ENCODE data around the gene ATP6V1D.
"Not testable (repeated sequence)": the region's sequence is repeated elsewhere in the genome, so short reads cannot be mapped to it uniquely, and the experiment has no call there.

Gene ATP6V1D

DNA sequence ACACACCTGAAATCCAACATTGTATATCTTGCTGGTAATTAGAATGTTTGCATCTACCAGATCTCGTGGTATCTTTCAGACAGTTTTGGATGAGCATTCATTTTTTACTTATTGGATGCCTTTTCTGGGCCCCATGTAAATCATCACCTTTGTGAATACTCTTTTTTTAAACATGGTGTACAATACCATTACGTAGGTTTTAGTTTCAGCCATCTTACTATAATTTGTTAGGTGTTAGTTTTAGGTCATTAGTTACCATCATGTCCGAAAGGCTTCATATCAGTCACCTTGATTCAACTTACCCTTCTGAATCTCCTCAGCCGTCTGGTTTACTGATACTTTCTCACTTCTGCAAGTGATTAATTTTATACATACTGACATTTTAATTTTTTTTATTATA lies 5.9 kb upstream of the ATP6V1D start:
- DNase-seq = no peak

GRCh38 chr14:67360470-67361206 lies 1.0 kb upstream of the ATP6V1D start:
- DNase-seq = peak; percentile 20

- no peak for DNase-seq
Observed at GRCh38 chr14:67358924-67359774, 455 bp downstream of the ATP6V1D start.

DNA sequence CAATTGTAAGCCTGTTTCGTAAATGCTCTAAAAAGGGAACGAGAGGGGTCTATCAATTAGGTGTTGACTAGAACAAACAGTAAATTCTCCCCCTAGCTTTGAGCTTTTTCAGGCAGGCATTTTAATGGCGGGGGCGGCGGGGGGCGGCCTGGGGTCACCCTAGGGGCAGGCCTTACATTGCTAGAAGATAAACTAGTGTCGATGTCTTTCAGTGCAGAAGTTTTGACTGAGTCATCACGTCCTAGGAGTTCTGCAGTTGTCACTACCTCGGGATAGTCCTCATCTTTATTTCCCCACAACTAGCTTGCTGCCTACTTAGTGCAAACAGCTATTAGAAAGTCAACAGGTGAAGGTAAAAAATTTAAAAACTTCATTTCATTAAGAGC lies 1.6 kb downstream of the ATP6V1D start:
- no peak for DNase-seq

DNA sequence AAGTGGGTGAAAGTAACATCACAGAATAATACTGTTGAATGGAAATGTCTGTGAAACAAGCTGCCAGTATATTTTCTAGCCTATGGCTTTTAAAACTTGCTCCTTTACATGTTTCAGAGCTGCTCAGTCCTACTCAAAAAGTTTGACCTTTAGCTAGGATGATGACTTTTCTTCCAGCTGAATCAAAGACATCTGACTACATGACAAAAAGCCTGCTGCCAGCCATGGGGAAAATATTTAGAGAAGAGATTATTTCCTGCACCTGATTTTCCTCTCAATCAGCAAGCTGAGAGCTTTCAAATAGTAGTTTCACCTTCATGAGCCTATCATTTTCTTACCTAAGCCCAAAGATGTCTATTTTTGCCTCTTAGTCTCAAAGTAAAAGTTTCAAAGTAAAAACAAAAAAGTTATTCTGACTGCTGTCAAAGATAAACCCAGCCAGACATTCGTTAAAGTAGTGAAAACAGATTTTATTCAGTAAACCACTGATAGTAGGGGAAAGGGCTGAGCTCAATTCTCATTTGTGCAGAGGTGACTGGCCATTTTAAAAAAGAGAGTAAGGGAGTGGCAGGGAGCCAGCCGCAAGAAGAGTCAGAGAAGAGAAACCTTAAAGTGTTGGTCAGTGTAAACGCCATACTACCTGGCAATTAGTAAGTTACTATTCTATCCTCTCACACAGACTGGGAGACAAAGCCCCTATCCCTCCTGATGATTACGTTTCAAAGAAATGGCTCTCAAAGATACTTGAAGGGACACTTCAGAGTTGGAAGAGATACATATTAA lies 2.2 kb downstream of the ATP6V1D start:
- no peak for DNase-seq

DNA sequence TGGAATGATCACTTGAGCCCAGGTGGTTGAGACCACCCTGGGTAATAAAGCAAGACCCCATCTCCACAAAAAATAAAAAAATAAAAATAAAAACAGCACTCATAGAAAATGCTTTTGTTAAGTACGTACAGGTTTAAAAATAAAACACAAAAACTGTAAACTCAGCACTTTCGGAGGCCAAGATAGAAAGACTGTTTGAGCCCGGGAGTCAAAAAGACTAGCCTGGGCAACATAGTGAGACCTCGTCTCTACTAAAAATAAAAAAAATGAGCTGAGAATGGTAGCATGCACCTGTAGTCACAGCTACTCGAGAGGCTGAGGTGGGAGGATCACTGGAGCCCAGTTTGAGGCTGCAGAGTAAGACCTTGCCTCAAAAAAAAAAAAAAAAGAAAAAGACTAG lies 7.5 kb downstream of the ATP6V1D start:
- no peak for DNase-seq

DNA sequence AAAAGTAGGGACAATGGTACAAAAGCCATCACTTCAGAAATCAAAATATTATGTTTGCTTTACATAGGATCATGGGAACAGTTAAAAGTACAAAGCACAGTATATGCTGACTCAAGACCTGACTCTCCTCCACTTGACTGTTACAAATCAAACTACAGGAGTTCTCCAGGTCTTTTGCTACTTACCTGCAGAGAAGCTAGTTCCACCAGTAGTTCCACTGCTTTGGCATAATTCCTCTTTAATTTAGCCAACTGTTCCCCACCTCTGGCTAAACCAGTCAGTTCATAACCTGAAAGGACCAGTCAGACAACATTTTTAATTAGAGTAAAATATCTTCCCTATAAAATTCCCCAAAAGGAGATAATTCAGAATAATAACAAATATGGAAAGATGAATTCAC lies 14.0 kb downstream of the ATP6V1D start:
- no peak for DNase-seq

- peak; percentile 39 for DNase-seq
Observed at GRCh38 chr14:67343601-67344230, 15.9 kb downstream of the ATP6V1D start.

DNA sequence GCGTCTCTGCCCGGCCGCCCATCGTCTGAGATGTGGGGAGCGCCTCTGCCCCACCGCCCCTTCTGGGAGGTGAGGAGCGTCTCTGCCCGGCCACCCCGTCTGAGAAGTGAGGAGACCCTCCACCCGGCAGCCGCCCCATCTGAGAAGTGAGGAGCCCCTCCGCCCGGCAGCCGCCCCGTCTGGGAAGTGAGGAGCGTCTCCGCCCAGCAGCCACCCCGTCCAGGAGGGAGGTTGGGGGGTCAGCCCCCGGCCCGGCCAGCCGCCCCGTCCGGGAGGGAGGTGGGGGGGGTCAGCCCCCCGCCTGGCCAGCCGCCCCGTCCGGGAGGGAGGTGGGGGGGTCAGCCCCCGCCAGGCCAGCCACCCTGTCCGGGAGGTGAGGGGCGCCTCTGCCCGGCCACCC lies 18.4 kb downstream of the ATP6V1D start:
- DNase-seq = not testable (repeated sequence)

DNA sequence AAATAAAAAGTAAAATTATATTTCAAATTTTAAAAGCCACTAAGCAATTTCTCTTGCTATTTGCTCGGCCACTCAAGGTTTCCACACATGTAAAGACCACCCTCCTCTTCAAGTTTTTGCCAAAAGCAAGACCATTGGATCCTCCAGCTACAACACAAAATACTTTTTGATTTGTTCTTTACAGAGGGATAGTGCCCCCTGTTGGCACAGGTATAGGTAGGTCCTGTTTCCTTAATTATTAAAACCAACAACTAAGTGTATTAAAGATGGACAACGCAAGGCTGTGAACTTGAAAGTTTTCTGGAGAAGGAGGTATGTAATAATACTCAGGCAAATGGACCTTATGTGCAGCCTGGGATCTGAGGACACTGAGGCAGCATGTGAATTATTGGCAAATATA lies 23.8 kb downstream of the ATP6V1D start:
- DNase-seq = peak; percentile 30

DNA sequence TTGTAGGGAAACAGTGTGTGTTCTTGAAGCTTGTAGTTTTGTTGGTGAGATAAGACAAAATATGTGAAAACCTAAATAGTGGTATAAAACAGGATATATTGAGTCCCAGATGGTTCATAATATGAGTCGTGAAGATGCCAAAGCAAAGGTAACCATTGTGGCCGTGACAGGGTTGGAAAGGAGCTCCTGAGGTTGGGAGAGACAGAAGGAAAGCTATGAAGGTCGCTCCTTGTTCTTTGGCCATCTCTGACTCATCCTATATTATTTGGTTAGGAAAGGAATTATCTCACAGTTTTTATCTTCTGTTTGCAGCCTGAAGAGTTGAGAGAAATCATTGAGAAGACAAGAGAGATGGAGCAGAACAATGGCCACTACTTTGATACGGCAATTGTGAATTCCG lies 27.1 kb downstream of the ATP6V1D start:
- no peak for DNase-seq

DNA sequence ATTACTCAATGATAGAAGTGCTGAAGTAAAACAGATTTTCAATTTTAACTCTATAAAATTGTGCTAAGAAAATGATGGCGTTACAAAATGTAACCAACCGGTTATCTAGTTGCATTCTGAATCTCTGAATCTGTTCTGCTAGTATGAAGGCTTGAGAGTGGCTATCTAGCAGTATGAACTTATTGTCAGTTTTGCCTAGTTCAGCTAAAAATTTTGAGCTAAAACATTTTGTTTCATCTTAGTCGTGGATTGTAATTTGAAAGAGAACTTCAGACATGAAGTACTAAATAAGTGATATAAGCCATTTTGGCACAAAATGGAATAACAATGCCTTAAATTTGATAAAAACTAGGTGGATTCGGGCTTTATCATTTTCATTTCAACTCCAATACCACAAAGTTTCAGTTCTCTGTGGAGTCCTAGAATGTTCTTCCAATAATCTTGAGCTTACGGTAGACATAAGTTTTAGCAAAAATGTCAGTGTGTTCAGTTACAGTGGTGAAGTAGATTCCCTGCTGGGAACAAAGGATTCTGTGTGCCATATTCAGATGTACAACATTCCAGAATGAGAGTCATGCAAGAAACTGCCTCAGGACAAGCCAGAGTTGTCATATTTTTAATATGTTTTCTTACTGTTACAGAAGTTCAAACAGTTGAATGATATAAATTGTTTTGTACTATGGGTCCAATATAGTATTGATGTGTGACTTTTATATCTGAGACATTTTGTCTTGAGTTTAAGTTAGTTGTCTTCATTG lies 28.1 kb downstream of the ATP6V1D start:
- no peak for DNase-seq

- not testable (repeated sequence) for DNase-seq
Observed at GRCh38 chr14:67329666-67330065, 29.9 kb downstream of the ATP6V1D start.

DNA sequence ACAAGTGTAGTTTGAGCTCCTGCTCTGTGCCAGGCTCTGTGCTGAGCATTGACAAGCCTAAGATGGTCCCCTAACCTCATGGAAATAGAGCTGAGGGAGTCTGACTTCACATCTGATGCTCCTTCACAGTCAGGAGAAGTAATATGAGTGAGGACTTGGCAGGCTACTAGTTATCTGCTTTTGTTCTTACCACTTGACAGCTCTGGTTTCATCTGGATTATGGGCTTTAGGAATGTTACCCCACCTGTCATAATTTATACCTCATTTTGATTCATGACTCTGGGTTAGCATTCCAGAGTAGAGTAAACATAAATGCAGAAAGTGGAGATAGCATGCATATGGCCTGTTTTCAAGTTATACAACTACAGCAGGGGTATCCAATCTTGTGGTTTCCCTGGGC lies 40.5 kb downstream of the ATP6V1D start:
- DNase-seq = no peak

- no peak for DNase-seq
Observed at GRCh38 chr14:67317822-67318221, 41.8 kb downstream of the ATP6V1D start.

DNA sequence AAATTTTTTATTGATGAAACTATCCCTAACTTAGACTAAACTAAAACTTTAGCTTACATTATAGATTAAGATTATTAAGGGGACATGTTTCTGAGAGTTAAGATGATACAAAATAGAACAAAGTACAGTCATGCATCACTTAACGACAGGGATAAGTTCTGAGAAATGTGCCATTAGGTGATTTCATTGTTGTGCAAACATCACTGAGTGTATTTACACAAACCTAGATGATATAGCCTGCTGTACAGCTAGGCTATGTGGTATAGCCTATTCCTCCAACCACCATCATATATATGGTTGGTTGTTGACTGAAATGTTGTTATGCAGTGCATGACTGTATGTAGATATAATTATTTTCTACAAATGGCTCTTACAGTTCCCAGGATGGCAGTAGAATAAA lies 46.5 kb downstream of the ATP6V1D start:
- DNase-seq = no peak

- DNase-seq = no peak
Observed at GRCh38 chr14:67311868-67312267, 47.7 kb downstream of the ATP6V1D start.
